SJSA1 (cell line): ENCODE data around the gene PILRB. TPM values are rescaled to one million over a fixed set of nuclear protein-coding genes. Genes with fewer than 3 reads are reported as not detected.
"Not testable (repeated sequence)": the region's sequence is repeated elsewhere in the genome, so short reads cannot be mapped to it uniquely, and the experiment has no call there.

Experiments used
- DNase-seq, 2 experiments: peaks; one replicate each; pipeline ENCODE4 v3.0.0-alpha.2; 2015 to 2020; ENCODE audit warnings: low spot score in 2 of 2, low read depth in 1 of 2
- H3K27ac ChIP-seq: fragments of 250-450 bp; sonication (Bioruptor Pico); 2 replicates; pipeline ENCODE4 v1.5.1; 2020; ENCODE audit warnings: mild to moderate bottlenecking, moderate library complexity
- H3K27me3 ChIP-seq: fragments of 250-450 bp; sonication (Bioruptor Pico); replicated peaks from 2 replicates; pipeline ENCODE4 v1.5.1; 2020; ENCODE audit warnings: mild to moderate bottlenecking, moderate library complexity
- H3K36me3 ChIP-seq: fragments of 250-450 bp; sonication (Bioruptor Pico); 2 replicates; pipeline ENCODE4 v1.5.1; 2020; ENCODE audit warnings: mild to moderate bottlenecking
- H3K4me1 ChIP-seq: fragments of 250-450 bp; sonication (Bioruptor Pico); replicated peaks from 2 replicates; pipeline ENCODE4 v1.6.1; 2021; ENCODE audit warnings: mild to moderate bottlenecking
- H3K4me3 ChIP-seq: fragments of 250-450 bp; sonication (Bioruptor Pico); 2 replicates; pipeline ENCODE4 v1.5.1; 2020; ENCODE audit warnings: mild to moderate bottlenecking
- H3K9me3 ChIP-seq: fragments of 250-450 bp; sonication (Bioruptor Pico); replicated peaks from 2 replicates; pipeline ENCODE4 v1.5.1; 2020; ENCODE audit warnings: mild to moderate bottlenecking
- total RNA-seq: library from RNA; depleted of rRNA; stranded (reverse); fragments of >200 nt; shearing (Covaris generic); gene quantifications from 2 replicates; pipeline ENCODE4 v1.2.3, GENCODE V29; 2014

PILRB gene
- total RNA-seq, 1 experiment from 2014 or later, result 18.8 TPM

DNA sequence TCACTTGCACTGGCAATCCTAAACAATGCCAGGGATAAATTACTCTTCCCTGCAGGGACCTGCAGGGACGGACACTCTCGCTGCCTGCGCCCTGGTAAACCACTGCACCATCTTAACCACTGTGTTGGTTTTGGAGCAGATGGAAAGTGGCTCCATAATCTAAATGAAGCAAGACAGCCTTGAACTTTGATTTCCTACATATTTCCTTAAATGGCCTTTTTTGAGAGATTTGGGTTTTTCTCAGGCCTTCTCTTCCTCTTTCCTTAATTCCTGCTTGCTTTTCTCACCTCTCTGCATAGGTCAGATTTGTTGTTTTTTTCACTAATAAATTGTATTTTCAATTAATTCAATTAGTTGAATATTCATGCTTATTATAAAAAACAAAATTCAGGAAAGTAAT, 18.1 kb downstream of the PILRB start:
- no peak overlapping the region for H3K4me3 ChIP-seq
- H3K27me3 ChIP-seq, result no peaks in the 10 kb centered on the region
- H3K27ac ChIP-seq, result no peak overlapping the region
- H3K36me3 ChIP-seq, result no peaks in the 10 kb centered on the region
- no peak for DNase-seq
- no peaks in the 10 kb centered on the region for H3K9me3 ChIP-seq
- H3K4me1 ChIP-seq, result no peaks in the 10 kb centered on the region

DNA sequence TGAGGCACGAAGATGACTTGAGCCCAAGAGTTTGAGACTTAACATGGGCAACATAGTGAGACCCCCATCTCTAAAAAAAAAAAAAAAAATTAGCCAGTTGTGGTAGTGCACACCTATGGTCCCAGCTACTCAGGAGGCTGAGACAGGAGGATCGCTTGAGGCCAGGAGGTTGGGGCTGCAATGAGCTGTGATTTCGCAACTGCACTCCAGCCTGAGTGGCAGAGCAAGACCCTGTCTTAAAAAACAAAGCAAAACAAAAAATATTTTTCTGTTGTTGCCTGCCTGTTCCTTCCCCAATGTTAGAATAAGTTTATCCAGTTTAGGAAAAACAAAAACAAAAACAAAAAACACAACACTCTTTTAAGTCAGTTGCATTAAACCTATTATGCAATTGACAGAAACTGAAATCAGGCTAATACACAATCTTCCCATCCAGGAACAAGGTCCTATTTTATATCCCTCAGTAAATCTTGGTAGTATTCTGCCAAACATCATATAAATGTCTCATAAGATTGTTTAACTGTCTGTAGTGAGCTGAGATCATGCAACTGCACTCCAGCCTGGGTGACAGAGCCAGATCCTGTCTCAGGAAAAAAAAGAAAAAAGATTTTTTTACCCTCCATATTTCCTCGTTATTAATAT, 20.3 kb downstream of the PILRB start:
- no peaks in the 10 kb centered on the region for H3K9me3 ChIP-seq
- H3K27me3 ChIP-seq, result no peaks in the 10 kb centered on the region
- no peak overlapping the region for H3K27ac ChIP-seq
- H3K4me1 ChIP-seq, result no peaks in the 10 kb centered on the region
- H3K36me3 ChIP-seq, result no peaks in the 10 kb centered on the region
- no peak for DNase-seq
- no peak overlapping the region for H3K4me3 ChIP-seq

DNA sequence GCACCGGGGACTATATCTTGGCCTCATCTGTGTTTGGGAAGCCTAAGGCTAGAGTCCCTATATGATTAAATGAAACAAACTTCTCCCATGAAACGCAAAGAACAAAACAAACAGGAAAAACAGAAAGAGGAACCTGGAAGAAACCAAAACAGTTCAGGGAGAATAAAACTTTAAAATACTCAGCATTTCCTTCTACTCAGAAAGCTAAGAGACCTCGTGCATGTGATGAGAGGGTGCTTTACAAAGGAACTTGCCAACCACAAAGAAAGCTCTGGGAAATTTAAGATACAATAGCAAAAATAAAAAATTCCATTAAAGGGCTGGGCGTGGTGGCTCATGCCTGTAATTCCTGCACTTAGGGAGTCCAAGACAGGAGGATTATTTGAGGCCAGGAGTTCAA, 22.3 kb downstream of the PILRB start:
- DNase-seq, result no peak
- 0 out of 2 replicates have a peak, but pooled peaks cover 6% of the 10 kb centered on the region for H3K27me3 ChIP-seq
- no peaks in the 10 kb centered on the region for H3K36me3 ChIP-seq
- H3K9me3 ChIP-seq, result no peaks in the 10 kb centered on the region
- no peak overlapping the region for H3K27ac ChIP-seq
- H3K4me3 ChIP-seq, result no peak overlapping the region
- H3K4me1 ChIP-seq, result no peaks in the 10 kb centered on the region

- not testable (repeated sequence) for DNase-seq, H3K36me3 ChIP-seq, H3K27ac ChIP-seq, H3K4me1 ChIP-seq, H3K9me3 ChIP-seq, H3K27me3 ChIP-seq, H3K4me3 ChIP-seq
These were observed 23.8 kb downstream of the PILRB start for GRCh38 chr7:100381531-100382233.

GRCh38 chr7:100382234-100382853, 24.4 kb downstream of the PILRB start:
- peaks cover 14% of the 10 kb centered on the region for H3K27me3 ChIP-seq
- not testable (repeated sequence) for H3K4me1 ChIP-seq, H3K4me3 ChIP-seq, H3K36me3 ChIP-seq, H3K27ac ChIP-seq, DNase-seq, H3K9me3 ChIP-seq

DNA sequence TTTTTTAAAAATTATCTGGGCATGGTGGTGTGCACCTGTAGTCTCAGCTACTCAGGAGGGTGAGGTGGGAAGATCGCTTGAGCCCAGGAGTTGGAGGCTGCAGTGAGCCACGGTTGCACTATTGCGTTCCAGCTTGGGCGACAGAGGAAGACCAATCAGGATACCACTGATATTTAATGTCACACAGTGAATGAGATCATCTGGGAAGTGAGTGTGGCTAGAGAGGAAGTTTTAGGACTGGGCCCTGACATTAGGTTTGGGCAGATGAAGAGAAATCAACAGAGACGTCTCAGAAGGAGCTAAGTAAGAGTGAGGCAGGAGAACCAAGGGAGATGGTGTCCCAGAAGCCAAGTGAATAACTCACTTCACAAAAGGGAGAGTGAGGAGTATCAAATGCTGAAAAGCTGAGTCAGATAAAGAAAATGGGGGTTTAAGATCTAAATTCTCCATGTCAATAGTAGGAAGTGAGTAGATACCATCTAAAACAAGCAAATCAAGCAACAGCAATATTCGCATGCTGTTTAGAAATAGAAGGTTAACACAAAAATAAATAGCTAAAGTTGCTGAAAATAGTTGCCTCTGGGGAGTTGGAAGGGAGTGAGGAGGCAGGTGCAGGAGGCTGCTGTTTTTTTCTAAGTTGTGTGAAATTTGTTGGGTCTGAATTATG, 26.8 kb downstream of the PILRB start:
- peaks cover 35% of the 10 kb centered on the region for H3K27me3 ChIP-seq
- H3K4me3 ChIP-seq, result no peak overlapping the region
- H3K27ac ChIP-seq, result no peak overlapping the region
- no peaks in the 10 kb centered on the region for H3K9me3 ChIP-seq
- no peak for DNase-seq
- H3K36me3 ChIP-seq, result no peaks in the 10 kb centered on the region
- H3K4me1 ChIP-seq, result no peaks in the 10 kb centered on the region

DNA sequence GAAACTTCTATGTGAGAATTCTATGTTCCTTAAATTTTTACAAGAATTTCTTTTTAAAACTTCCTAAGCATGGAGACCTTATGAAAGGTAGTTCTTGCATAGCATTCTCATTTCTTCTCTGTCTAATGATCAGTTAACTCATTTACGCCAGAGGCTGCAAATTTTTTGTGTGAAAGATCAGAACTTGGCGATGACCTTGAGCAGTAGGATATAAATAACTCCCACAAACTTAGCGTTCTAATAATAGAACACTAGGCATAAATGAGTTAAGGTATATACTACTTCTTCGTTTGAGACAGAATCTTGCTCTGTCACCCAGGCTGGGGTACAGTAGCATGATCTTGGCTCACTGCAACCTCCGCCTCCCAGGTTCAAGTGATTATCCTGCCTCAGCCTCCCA, 29.0 kb downstream of the PILRB start:
- peaks cover 35% of the 10 kb centered on the region for H3K27me3 ChIP-seq
- H3K9me3 ChIP-seq, result no peaks in the 10 kb centered on the region
- H3K27ac ChIP-seq, result no peak overlapping the region
- no peaks in the 10 kb centered on the region for H3K36me3 ChIP-seq
- no peak for DNase-seq
- no peaks in the 10 kb centered on the region for H3K4me1 ChIP-seq
- no peak overlapping the region for H3K4me3 ChIP-seq

GRCh38 chr7:100387695-100388094, 29.8 kb downstream of the PILRB start:
- Histone ChIP-seq H3K27ac (no peak overlapping the region), H3K4me1 (no peaks in the 10 kb centered on the region), H3K4me3 (no peak overlapping the region), H3K36me3 (no peaks in the 10 kb centered on the region), H3K9me3 (no peaks in the 10 kb centered on the region), H3K27me3 (peaks cover 39% of the 10 kb centered on the region)
- DNase-seq, result no peak

GRCh38 chr7:100389437-100390088, 31.6 kb downstream of the PILRB start:
- no peaks in the 10 kb centered on the region for H3K9me3 ChIP-seq
- DNase-seq, result no peak
- H3K4me1 ChIP-seq, result no peaks in the 10 kb centered on the region
- no peaks in the 10 kb centered on the region for H3K36me3 ChIP-seq
- H3K27me3 ChIP-seq, result peaks cover 38% of the 10 kb centered on the region
- no peak overlapping the region for H3K4me3 ChIP-seq
- no peak overlapping the region for H3K27ac ChIP-seq

- no peaks in the 10 kb centered on the region for H3K4me1 ChIP-seq
- H3K36me3 ChIP-seq, result no peaks in the 10 kb centered on the region
- H3K9me3 ChIP-seq, result no peaks in the 10 kb centered on the region; the same call in 1 of the 2 replicates
- H3K27ac ChIP-seq, result no peak overlapping the region
- H3K27me3 ChIP-seq, result peaks cover 41% of the 10 kb centered on the region
- no peak for DNase-seq
- H3K4me3 ChIP-seq, result no peak overlapping the region
These were observed 32.5 kb downstream of the PILRB start for GRCh38 chr7:100390286-100391009.

GRCh38 chr7:100393233-100393905, 35.5 kb downstream of the PILRB start:
- H3K4me1 ChIP-seq, result no peaks in the 10 kb centered on the region
- no peak for DNase-seq
- H3K4me3 ChIP-seq, result no peak overlapping the region
- no peaks in the 10 kb centered on the region; the same call in 1 of the 2 replicates for H3K9me3 ChIP-seq
- H3K27me3 ChIP-seq, result peaks cover 32% of the 10 kb centered on the region
- H3K27ac ChIP-seq, result no peak overlapping the region
- no peaks in the 10 kb centered on the region for H3K36me3 ChIP-seq

GRCh38 chr7:100394077-100394476, 36.2 kb downstream of the PILRB start:
- Histone ChIP-seq H3K27ac (no peak overlapping the region), H3K27me3 (peaks cover 35% of the 10 kb centered on the region), H3K36me3 (no peaks in the 10 kb centered on the region), H3K4me3 (no peak overlapping the region), H3K9me3 (no peaks in the 10 kb centered on the region; the same call in 1 of the 2 replicates), H3K4me1 (no peaks in the 10 kb centered on the region)
- no peak for DNase-seq
